ENCODE results near the gene NFASC. TPM values are rescaled to one million over a fixed set of nuclear protein-coding genes. Genes with fewer than 3 reads are reported as not detected.

Gene NFASC
- polyA plus RNA-seq, 12 donors = 1.0 to 2.5 (median 1.3) TPM; not detected in 1

- no peak for DNase-seq
Observed at GRCh38 chr1:204858363-204858821, 12.3 kb upstream of the NFASC start.

- DNase-seq = no peak
Observed at GRCh38 chr1:204859861-204860267, 10.8 kb upstream of the NFASC start.

- no peak for DNase-seq
Observed at GRCh38 chr1:204863024-204863423, 7.6 kb upstream of the NFASC start.

- DNase-seq = no peak
Observed at GRCh38 chr1:204863730-204864129, 6.9 kb upstream of the NFASC start.

GRCh38 chr1:204866051-204866596 lies 4.5 kb upstream of the NFASC start:
- no peak for DNase-seq

GRCh38 chr1:204867203-204867602 lies 3.5 kb upstream of the NFASC start:
- no peak for DNase-seq

- no peak for DNase-seq
Observed at GRCh38 chr1:204867666-204868339, 2.9 kb upstream of the NFASC start.

GRCh38 chr1:204868340-204868700 lies 2.3 kb upstream of the NFASC start:
- peak; percentile 19 for DNase-seq

- DNase-seq = no peak
Observed at GRCh38 chr1:204869097-204869496, 1.6 kb upstream of the NFASC start.

GRCh38 chr1:204871405-204872037 lies 859 bp downstream of the NFASC start:
- no peak for DNase-seq

- DNase-seq = no peak
Observed at GRCh38 chr1:204872262-204872881, 1.7 kb downstream of the NFASC start.

- DNase-seq = no peak
Observed at GRCh38 chr1:204873176-204873575, 2.5 kb downstream of the NFASC start.

- DNase-seq = no peak
Observed at GRCh38 chr1:204873714-204874113, 3.1 kb downstream of the NFASC start.

GRCh38 chr1:204874274-204874673 lies 3.6 kb downstream of the NFASC start:
- DNase-seq = no peak

- no peak for DNase-seq
Observed at GRCh38 chr1:204875255-204875654, 4.6 kb downstream of the NFASC start.

GRCh38 chr1:204878621-204879234 lies 8.1 kb downstream of the NFASC start:
- DNase-seq = no peak

GRCh38 chr1:204879351-204879750 lies 8.7 kb downstream of the NFASC start:
- no peak for DNase-seq

- DNase-seq = no peak
Observed at GRCh38 chr1:204880906-204881305, 10.2 kb downstream of the NFASC start.

- DNase-seq = no peak
Observed at GRCh38 chr1:204882479-204882878, 11.8 kb downstream of the NFASC start.

GRCh38 chr1:204883405-204883804 lies 12.7 kb downstream of the NFASC start:
- no peak for DNase-seq

- no peak for DNase-seq
Observed at GRCh38 chr1:204885288-204885711, 14.6 kb downstream of the NFASC start.

GRCh38 chr1:204885790-204886189 lies 15.1 kb downstream of the NFASC start:
- DNase-seq = no peak
